ENCODE results near the gene PIAS2.

The PIAS2 gene

GRCh38 chr18:46754188-46754587, 163.1 kb downstream of the PIAS2 start:
- H3K4me3 Mint-ChIP-seq = no peak overlapping the region
- peaks cover 4% of the 10 kb centered on the region for H3K9me3 Mint-ChIP-seq
- no peak for DNase-seq (ENCODE audit: low spot score in 2 of 2)
- peak; percentile 14 for ATAC-seq (ENCODE audit: low read depth)
- peaks cover 27% of the 10 kb centered on the region for H3K27me3 Mint-ChIP-seq
- H3K4me1 Mint-ChIP-seq = peaks cover 16% of the 10 kb centered on the region
- no peaks in the 10 kb centered on the region for H3K36me3 Mint-ChIP-seq
- H3K27ac Mint-ChIP-seq = no peak overlapping the region

All from memory B cell (primary cell).